KMS-11 (cell line): Measurements from ENCODE around the gene QDPR.
A peak's percentile ranks its signal among the peaks of the same experiment; 100 is the strongest.

ENCODE experiments used
- H2AFZ ChIP-seq: fragments of 200-600 bp; sonication (generic); 2 replicates; pipeline ENCODE4 v1.6.1; 2016; ENCODE audit warnings: antibody characterized with exemption, mixed run types, low read depth
- H3K27ac ChIP-seq: fragments of 200-600 bp; sonication (generic); 2 replicates; pipeline ENCODE4 v1.6.1; 2016; ENCODE audit warnings: mild to moderate bottlenecking, mixed run types
- H3K27me3 ChIP-seq: fragments of 200-600 bp; sonication (generic); 2 replicates; pipeline ENCODE4 v1.6.1; 2017; ENCODE audit warnings: mild to moderate bottlenecking, low read depth, mixed run types, moderate library complexity; ENCODE audit not compliant: insufficient read depth
- H3K36me3 ChIP-seq: fragments of 200-600 bp; sonication (generic); 2 replicates; pipeline ENCODE4 v1.6.1; 2017; ENCODE audit warnings: mild to moderate bottlenecking, mixed run types; ENCODE audit not compliant: insufficient read depth
- H3K4me1 ChIP-seq: fragments of 200-600 bp; sonication (generic); 2 replicates; pipeline ENCODE4 v1.6.1; 2016; ENCODE audit warnings: mild to moderate bottlenecking, low read depth, mixed run types; ENCODE audit not compliant: poor library complexity, severe bottlenecking
- H3K4me2 ChIP-seq: fragments of 200-600 bp; sonication (generic); 2 replicates; pipeline ENCODE4 v1.7.0; 2016; ENCODE audit warnings: mild to moderate bottlenecking, mixed run types
- H3K4me3 ChIP-seq: fragments of 200-600 bp; sonication (generic); IDR thresholded peaks from 2 replicates; pipeline ENCODE4 v1.6.1; 2017; ENCODE audit warnings: low read depth, low read length, mixed read lengths; ENCODE audit not compliant: insufficient read depth
- H3K79me2 ChIP-seq: fragments of 200-600 bp; sonication (generic); 2 replicates; pipeline ENCODE4 v1.6.1; 2016; ENCODE audit warnings: low read depth, mixed run types; ENCODE audit not compliant: insufficient read depth
- H3K9ac ChIP-seq: fragments of 200-600 bp; sonication (generic); 2 replicates; pipeline ENCODE4 v1.6.1; 2016; ENCODE audit warnings: mild to moderate bottlenecking, mixed run types
- H4K20me1 ChIP-seq: fragments of 200-600 bp; sonication (generic); 2 replicates; pipeline ENCODE4 v1.6.1; 2016; ENCODE audit warnings: mild to moderate bottlenecking, mixed run types; ENCODE audit not compliant: insufficient read depth
- TF ChIP-seq, protein P1 (sequence below): fragments of 200-600 bp; sonication (generic); conservative IDR thresholded peaks from 2 replicates; pipeline ENCODE4 v1.6.1; 2017; ENCODE audit warnings: low read depth, mild to moderate bottlenecking, antibody characterized with exemption, low read length, moderate library complexity, mixed read lengths

The QDPR gene

GRCh38 chr4:17552427-17552826, 40.5 kb upstream of the QDPR start:
- H3K4me2 ChIP-seq: peak overlapping the region; percentile 61
- no peak overlapping the region; the same call in 1 of the 2 replicates for H2AFZ ChIP-seq
- H3K9ac ChIP-seq: no peak overlapping the region
- H3K36me3 ChIP-seq: no peaks in the 10 kb centered on the region
- no peak overlapping the region for H3K4me3 ChIP-seq
- peaks cover 51% of the 10 kb centered on the region for H3K4me1 ChIP-seq
- TF ChIP-seq, protein P1, sequence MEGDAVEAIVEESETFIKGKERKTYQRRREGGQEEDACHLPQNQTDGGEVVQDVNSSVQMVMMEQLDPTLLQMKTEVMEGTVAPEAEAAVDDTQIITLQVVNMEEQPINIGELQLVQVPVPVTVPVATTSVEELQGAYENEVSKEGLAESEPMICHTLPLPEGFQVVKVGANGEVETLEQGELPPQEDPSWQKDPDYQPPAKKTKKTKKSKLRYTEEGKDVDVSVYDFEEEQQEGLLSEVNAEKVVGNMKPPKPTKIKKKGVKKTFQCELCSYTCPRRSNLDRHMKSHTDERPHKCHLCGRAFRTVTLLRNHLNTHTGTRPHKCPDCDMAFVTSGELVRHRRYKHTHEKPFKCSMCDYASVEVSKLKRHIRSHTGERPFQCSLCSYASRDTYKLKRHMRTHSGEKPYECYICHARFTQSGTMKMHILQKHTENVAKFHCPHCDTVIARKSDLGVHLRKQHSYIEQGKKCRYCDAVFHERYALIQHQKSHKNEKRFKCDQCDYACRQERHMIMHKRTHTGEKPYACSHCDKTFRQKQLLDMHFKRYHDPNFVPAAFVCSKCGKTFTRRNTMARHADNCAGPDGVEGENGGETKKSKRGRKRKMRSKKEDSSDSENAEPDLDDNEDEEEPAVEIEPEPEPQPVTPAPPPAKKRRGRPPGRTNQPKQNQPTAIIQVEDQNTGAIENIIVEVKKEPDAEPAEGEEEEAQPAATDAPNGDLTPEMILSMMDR: no peak
- H4K20me1 ChIP-seq: no peaks in the 10 kb centered on the region
- H3K27me3 ChIP-seq: no peaks in the 10 kb centered on the region
- no peaks in the 10 kb centered on the region for H3K79me2 ChIP-seq
- peak overlapping the region; percentile 70 for H3K27ac ChIP-seq

- Histone ChIP-seq H3K79me2 (no peaks in the 10 kb centered on the region), H3K4me1 (peaks cover 42% of the 10 kb centered on the region), H3K4me2 (peak overlapping the region; percentile 36), H2AFZ (no peak overlapping the region; the same call in 1 of the 2 replicates), H4K20me1 (no peaks in the 10 kb centered on the region), H3K27ac (no peak overlapping the region), H3K27me3 (no peaks in the 10 kb centered on the region), H3K36me3 (no peaks in the 10 kb centered on the region), H3K4me3 (no peak overlapping the region), H3K9ac (no peak overlapping the region)
- TF ChIP-seq, protein P1: no peak
Measured at GRCh38 chr4:17550549-17550948, 38.7 kb upstream of the QDPR start.

- Histone ChIP-seq H3K4me1 (peaks cover 21% of the 10 kb centered on the region), H3K79me2 (no peaks in the 10 kb centered on the region), H3K9ac (no peak overlapping the region), H3K4me2 (no peak overlapping the region), H3K27me3 (no peaks in the 10 kb centered on the region), H3K36me3 (no peaks in the 10 kb centered on the region), H2AFZ (no peak overlapping the region), H4K20me1 (no peaks in the 10 kb centered on the region), H3K4me3 (no peak overlapping the region), H3K27ac (no peak overlapping the region)
- TF ChIP-seq, protein P1: no peak
Measured at GRCh38 chr4:17546678-17547077, 34.8 kb upstream of the QDPR start.

- TF ChIP-seq, protein P1: no peak
- Histone ChIP-seq H3K36me3 (no peaks in the 10 kb centered on the region), H3K4me2 (no peak overlapping the region), H3K9ac (no peak overlapping the region), H3K79me2 (no peaks in the 10 kb centered on the region), H3K27ac (no peak overlapping the region), H3K4me1 (peaks cover 16% of the 10 kb centered on the region), H4K20me1 (no peaks in the 10 kb centered on the region), H3K27me3 (no peaks in the 10 kb centered on the region), H3K4me3 (no peak overlapping the region), H2AFZ (no peak overlapping the region)
Measured at GRCh38 chr4:17546222-17546621, 34.3 kb upstream of the QDPR start.
